Measurements from ENCODE around the gene TAF6L. TPM values are rescaled to one million over a fixed set of nuclear protein-coding genes. Genes with fewer than 3 reads are reported as not detected.

The TAF6L gene
- total and polyA plus RNA-seq, 9 of the 15 experiments (the other 6 are each of a cell fraction or from before 2014, with no cell fraction given), result 0.04 to 45.5 (median 20.8) TPM

DNA sequence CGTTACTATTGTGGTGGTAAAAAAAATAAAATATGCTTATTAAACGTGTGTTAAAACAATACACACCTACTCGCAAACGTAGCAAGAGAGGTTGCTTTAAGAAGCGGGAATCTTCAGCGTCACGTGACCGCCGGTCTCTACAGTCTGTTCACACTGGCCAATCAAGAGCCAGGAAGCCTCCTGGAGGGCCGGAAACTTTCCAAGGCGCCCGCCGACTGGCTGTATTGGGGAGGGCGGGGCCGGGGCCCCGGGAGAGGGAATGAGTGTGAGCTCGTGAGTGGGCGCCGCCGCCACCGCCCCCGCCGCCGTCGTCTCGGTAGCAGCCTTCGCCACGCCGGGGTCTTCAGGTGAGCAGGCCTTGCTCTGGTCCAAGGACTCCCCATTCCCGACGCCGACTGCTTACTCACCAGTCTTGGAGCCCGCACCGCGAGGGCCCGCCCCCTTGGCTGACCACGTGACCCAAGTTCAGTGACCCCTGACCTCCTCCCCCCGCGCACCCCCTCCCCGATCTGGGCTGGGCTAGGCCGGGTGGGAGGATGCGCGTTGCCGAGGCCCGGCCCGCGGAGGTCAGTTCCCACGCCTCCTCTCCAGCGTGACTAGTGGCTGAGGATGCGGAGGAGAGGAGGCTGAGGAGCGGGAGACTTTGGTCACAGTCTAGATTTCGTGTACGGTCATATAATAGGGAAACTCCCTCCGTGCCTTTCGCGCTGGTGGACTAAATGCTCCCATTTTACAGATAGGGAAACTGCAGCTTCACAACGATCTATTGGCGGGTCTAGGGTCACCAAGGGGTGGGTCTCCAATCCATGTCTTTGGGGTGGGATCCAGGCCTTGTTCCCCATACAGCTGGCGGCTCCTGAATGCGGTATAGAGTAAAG, at the start of gene TAF6L (continued):
- peak; percentile 94 for TF ChIP-seq USF2 (CRISPR knock-in tag; IDR thresholded peaks at IDR 0.05)
- TF ChIP-seq, protein P1, sequence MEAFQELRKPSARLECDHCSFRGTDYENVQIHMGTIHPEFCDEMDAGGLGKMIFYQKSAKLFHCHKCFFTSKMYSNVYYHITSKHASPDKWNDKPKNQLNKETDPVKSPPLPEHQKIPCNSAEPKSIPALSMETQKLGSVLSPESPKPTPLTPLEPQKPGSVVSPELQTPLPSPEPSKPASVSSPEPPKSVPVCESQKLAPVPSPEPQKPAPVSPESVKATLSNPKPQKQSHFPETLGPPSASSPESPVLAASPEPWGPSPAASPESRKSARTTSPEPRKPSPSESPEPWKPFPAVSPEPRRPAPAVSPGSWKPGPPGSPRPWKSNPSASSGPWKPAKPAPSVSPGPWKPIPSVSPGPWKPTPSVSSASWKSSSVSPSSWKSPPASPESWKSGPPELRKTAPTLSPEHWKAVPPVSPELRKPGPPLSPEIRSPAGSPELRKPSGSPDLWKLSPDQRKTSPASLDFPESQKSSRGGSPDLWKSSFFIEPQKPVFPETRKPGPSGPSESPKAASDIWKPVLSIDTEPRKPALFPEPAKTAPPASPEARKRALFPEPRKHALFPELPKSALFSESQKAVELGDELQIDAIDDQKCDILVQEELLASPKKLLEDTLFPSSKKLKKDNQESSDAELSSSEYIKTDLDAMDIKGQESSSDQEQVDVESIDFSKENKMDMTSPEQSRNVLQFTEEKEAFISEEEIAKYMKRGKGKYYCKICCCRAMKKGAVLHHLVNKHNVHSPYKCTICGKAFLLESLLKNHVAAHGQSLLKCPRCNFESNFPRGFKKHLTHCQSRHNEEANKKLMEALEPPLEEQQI (IDR thresholded peaks at IDR 0.05), result no peak
- peak; percentile 46 for TF ChIP-seq ASH1L (IDR thresholded peaks at IDR 0.05; ENCODE audit: borderline replicate concordance, low read depth, partially characterized antibody)
- no peak for TF ChIP-seq DLX4 (CRISPR knock-in tag; IDR thresholded peaks at IDR 0.05)
- TF ChIP-seq ZNF586 (CRISPR knock-in tag; conservative IDR thresholded peaks at IDR 0.05), result no peak
- peak; percentile 81 for TF ChIP-seq MAX (CRISPR knock-in tag; IDR thresholded peaks at IDR 0.05)
- TF ChIP-seq TARDBP (IDR thresholded peaks at IDR 0.05), result peak; percentile 43; the same call in 1 of the 2 replicates
- TF ChIP-seq ZNF217 (CRISPR knock-in tag; IDR thresholded peaks at IDR 0.05), result no peak
- no peak for TF ChIP-seq ZNF449 (CRISPR knock-in tag; IDR thresholded peaks at IDR 0.05)
- TF ChIP-seq E2F6 (IDR thresholded peaks at IDR 0.05; ENCODE audit: borderline replicate concordance in 1 of 2, extremely low read depth in 1 of 2, insufficient read depth in 1 of 2, insufficient read length in 1 of 2, low read depth in 1 of 2, low read length in 1 of 2, poor library complexity in 1 of 2, severe bottlenecking in 1 of 2), result peak; percentile 86 to 88
- TF ChIP-seq PYGO2 (tag; IDR thresholded peaks at IDR 0.05), result no peak
- TF ChIP-seq WHSC1 (IDR thresholded peaks at IDR 0.05; ENCODE audit: low read length), result no peak
- TF ChIP-seq MBD1 (CRISPR knock-in tag; IDR thresholded peaks at IDR 0.05), result no peak
- TF ChIP-seq EZH2 (IDR thresholded peaks at IDR 0.05; ENCODE audit: borderline replicate concordance, low read depth, low read length), result no peak
- TF ChIP-seq RAD21 (CRISPR knock-in tag; conservative IDR thresholded peaks at IDR 0.05 in 1 of 2, IDR thresholded peaks at IDR 0.05 in 1 of 2), result peak in 1 of 2 experiments; percentile 20; a peak in 2 of 4 replicates
- TF ChIP-seq NCOR1 (IDR thresholded peaks at IDR 0.05), result peak; percentile 52
- TF ChIP-seq NBN (IDR thresholded peaks at IDR 0.05; ENCODE audit: low read depth), result peak; percentile 32; the same call in 1 of the 2 replicates
